ENCODE measurements around the gene RASGRP2.

GRCh38 chr11:64713016-64713707 lies 30.8 kb downstream of the RASGRP2 start:
- TF ChIP-seq POLR2A (IDR thresholded peaks at IDR 0.05) (no peak), CTCF (IDR thresholded peaks at IDR 0.05) (no peak)

Measured in prostate gland (tissue), 2 donors.